GM13976 (cell line): Measurements from ENCODE around the gene PITX2.

Experiments
- DNase-seq: peaks from one replicate; pipeline ENCODE4 v3.0.0; 2012; ENCODE audit warnings: low spot score
- CTCF ChIP-seq: IDR thresholded peaks from 2 replicates; pipeline ENCODE4 v1.5.1; 2012; ENCODE audit warnings: borderline replicate concordance, mild to moderate bottlenecking; ENCODE audit not compliant: insufficient read depth; ENCODE audit errors: extremely low read depth, missing control alignments, control extremely low read depth
- in situ Hi-C: fragments of 300-500 bp; cut with MboI; formaldehyde crosslinking; loops from one replicate; pipeline ENCODE4 v1.12.0; 2022; ENCODE audit warnings: low sequenced_read_pairs, mixed read lengths, inconsistent platforms; ENCODE audit not compliant: unreplicated experiment

Gene PITX2

GRCh38 chr4:110643096-110643495 lies 20.2 kb upstream of the PITX2 start:
- no peak for DNase-seq
- in situ Hi-C loops = loop anchor here (25.0 kb wide), 3 partner anchors 319 to 994 kb away; no protein-coding TSS in a partner anchor
- no peak for TF ChIP-seq CTCF

GRCh38 chr4:110641218-110641617 lies 18.3 kb upstream of the PITX2 start:
- in situ Hi-C loops = loop anchor here (25.0 kb wide), 3 partner anchors 321 to 996 kb away; no protein-coding TSS in a partner anchor
- DNase-seq = no peak
- no peak for TF ChIP-seq CTCF

GRCh38 chr4:110640576-110640975 lies 17.7 kb upstream of the PITX2 start:
- TF ChIP-seq CTCF = no peak
- in situ Hi-C loops = loop anchor here (25.0 kb wide), 3 partner anchors 322 to 997 kb away; no protein-coding TSS in a partner anchor
- no peak for DNase-seq

GRCh38 chr4:110639207-110640090 lies 16.6 kb upstream of the PITX2 start:
- no peak for DNase-seq
- in situ Hi-C loops = loop anchor here (25.0 kb wide), 3 partner anchors 323 to 998 kb away; no protein-coding TSS in a partner anchor
- TF ChIP-seq CTCF = no peak

GRCh38 chr4:110638089-110638746 lies 15.3 kb upstream of the PITX2 start:
- TF ChIP-seq CTCF = no peak
- no peak for DNase-seq
- in situ Hi-C loops = loop anchor here (25.0 kb wide), 3 partner anchors 324 to 999 kb away; no protein-coding TSS in a partner anchor

GRCh38 chr4:110637408-110638088 lies 14.7 kb upstream of the PITX2 start:
- no peak for DNase-seq
- in situ Hi-C loops = loop anchor here (25.0 kb wide), 3 partner anchors 325 to 1000 kb away; no protein-coding TSS in a partner anchor
- TF ChIP-seq CTCF = no peak
